CD14-positive monocyte (primary cell): Measurements from ENCODE around the gene KIF21B. TPM values are rescaled to one million over a fixed set of nuclear protein-coding genes. Genes with fewer than 3 reads are reported as not detected.
"Not testable (repeated sequence)": the region's sequence is repeated elsewhere in the genome, so short reads cannot be mapped to it uniquely, and the experiment has no call there.

Experiments used
- DNase-seq, 3 donors: peaks; one replicate each; pipeline ENCODE4 v3.0.0-alpha.2; 2011 to 2022
- H2AFZ ChIP-seq: 2 replicates; pipeline ENCODE4 v1.6.0; 2012; ENCODE audit warnings: mild to moderate bottlenecking, low read depth, low read length, inconsistent platforms; ENCODE audit not compliant: insufficient read depth, poor library complexity, severe bottlenecking
- H3K27ac ChIP-seq, 2 donors: 1 replicate in 1 of 2; 2 replicates in 1 of 2; pipeline ENCODE4 v1.5.1; 2012 to 2013; ENCODE audit warnings: low read length in 2 of 2, control low read depth in 1 of 2, inconsistent platforms in 1 of 2, low read depth in 1 of 2, mild to moderate bottlenecking in 1 of 2
- H3K27me3 ChIP-seq, 2 donors: one replicate each; pipeline versions ENCODE4 v1.6.0 to v1.6.1; 2011 to 2013; ENCODE audit warnings: low read length in 2 of 2; ENCODE audit not compliant: control insufficient read depth in 2 of 2, insufficient read depth in 2 of 2
- H3K36me3 ChIP-seq, 2 donors: replicated peaks in 1 of 2; 1 replicate in 1 of 2; 2 replicates in 1 of 2; pipeline versions ENCODE4 v1.5.1 to v1.6.1; 2012 to 2013; ENCODE audit warnings: low read length in 2 of 2, control low read depth in 1 of 2, inconsistent platforms in 1 of 2, mild to moderate bottlenecking in 1 of 2; ENCODE audit not compliant: insufficient read depth in 2 of 2, control insufficient read depth in 1 of 2
- H3K4me1 ChIP-seq, 2 donors: 1 replicate in 1 of 2; 2 replicates in 1 of 2; pipeline versions ENCODE4 v1.5.1 to v1.6.1; 2012 to 2013; ENCODE audit warnings: low read length in 2 of 2, control low read depth in 1 of 2, inconsistent platforms in 1 of 2, mild to moderate bottlenecking in 1 of 2, moderate library complexity in 1 of 2; ENCODE audit not compliant: insufficient read depth in 2 of 2, control insufficient read depth in 1 of 2
- H3K4me2 ChIP-seq: replicated peaks from 2 replicates; pipeline ENCODE3; 2012; ENCODE audit warnings: low read length, moderate library complexity, mild to moderate bottlenecking; ENCODE audit not compliant: poor library complexity, severe bottlenecking; ENCODE audit errors: extremely low read depth
- H3K4me3 ChIP-seq, 3 experiments: fragments of 200-600 bp in 1 of 3; sonication (generic) in 1 of 3; replicated peaks in 1 of 3; 1 replicate in 2 of 3; 2 replicates in 1 of 3; pipeline ENCODE4 v1.5.1; 2011 to 2013; ENCODE audit warnings: low read length in 3 of 3, mild to moderate bottlenecking in 3 of 3, control low read depth in 2 of 3, low read depth in 2 of 3, inconsistent platforms in 1 of 3, moderate library complexity in 1 of 3
- H3K79me2 ChIP-seq: 2 replicates; pipeline ENCODE4 v1.6.0; 2012; ENCODE audit warnings: mild to moderate bottlenecking, control low read depth, inconsistent platforms, low read length, moderate library complexity; ENCODE audit not compliant: insufficient read depth
- H3K9ac ChIP-seq: 2 replicates; pipeline ENCODE4 v1.6.0; 2017; ENCODE audit warnings: low read length, mild to moderate bottlenecking; ENCODE audit not compliant: insufficient read depth, poor library complexity, severe bottlenecking
- H3K9me3 ChIP-seq, 2 donors: replicated peaks in 1 of 2; 1 replicate in 1 of 2; 2 replicates in 1 of 2; pipeline versions ENCODE4 v1.5.1 to v1.6.1; 2012 to 2013; ENCODE audit warnings: low read length in 2 of 2, control low read depth in 1 of 2; ENCODE audit not compliant: control insufficient read depth in 1 of 2, insufficient read depth in 1 of 2
- H4K20me1 ChIP-seq: 2 replicates; pipeline ENCODE4 v1.6.0; 2012; ENCODE audit warnings: mild to moderate bottlenecking, low read length, control low read depth, moderate library complexity; ENCODE audit not compliant: insufficient read depth
- H3K27ac Mint-ChIP-seq, 7 donors: one replicate each; pipeline ENCODE4 v1.8.0; 2020; ENCODE audit warnings: mild to moderate bottlenecking in 7 of 7, mixed read lengths in 7 of 7, moderate library complexity in 6 of 7, inconsistent platforms in 2 of 7
- H3K27me3 Mint-ChIP-seq, 3 donors: one replicate each; pipeline ENCODE4 v1.8.0; 2021 to 2022; ENCODE audit warnings: low read depth in 3 of 3, mild to moderate bottlenecking in 3 of 3, mixed read lengths in 3 of 3, moderate library complexity in 3 of 3, inconsistent platforms in 1 of 3
- H3K36me3 Mint-ChIP-seq, 2 donors: one replicate each; pipeline ENCODE4 v1.8.0; 2020; ENCODE audit warnings: mixed read lengths in 2 of 2, inconsistent platforms in 1 of 2, mild to moderate bottlenecking in 1 of 2
- H3K4me1 Mint-ChIP-seq: one replicate; pipeline ENCODE4 v1.8.0; 2020; ENCODE audit warnings: mild to moderate bottlenecking, mixed read lengths
- H3K4me3 Mint-ChIP-seq, 2 donors: one replicate each; pipeline ENCODE4 v1.8.0; 2020; ENCODE audit warnings: mild to moderate bottlenecking in 2 of 2, mixed read lengths in 2 of 2, moderate library complexity in 1 of 2
- H3K9me3 Mint-ChIP-seq, 7 donors: one replicate each; pipeline ENCODE4 v1.8.0; 2020 to 2022; ENCODE audit warnings: mixed read lengths in 7 of 7, mild to moderate bottlenecking in 6 of 7, moderate library complexity in 6 of 7, inconsistent platforms in 2 of 7
- WGBS: methylation state at CpG from one replicate; pipeline ENCODE4 v1.1.5; 2013; ENCODE audit warnings: missing lambda C conversion rate; ENCODE audit not compliant: insufficient coverage; 5-methylcytosine and 5-hydroxymethylcytosine counted together
- intact Hi-C, 2 donors: fragments of 100-400 bp; cut with micrococcal nuclease; formaldehyde crosslinking; loops; one replicate each; pipeline versions ENCODE4 v1.15.0 to v1.15.1; 2023
- polyA plus RNA-seq, 3 donors: library from polyadenylated mRNA; depleted of rRNA in 1 of 3; unstranded in 2 of 3; stranded (reverse) in 1 of 3; fragments of 300-500 nt in 2 of 3; fragments of >200 nt in 1 of 3; fragmentation: Illumina TruSeq in 2 of 3; gene quantifications; 1 replicate in 2 of 3; 2 replicates in 1 of 3; pipeline ENCODE4 v1.2.3, GENCODE V29; 2012 to 2021
- TF ChIP-seq, protein P1 (sequence below): fragments of 200-600 bp; IDR thresholded peaks from one replicate; pipeline ENCODE4 v1.8.0; 2022; ENCODE audit warnings: antibody characterized with exemption, mild to moderate bottlenecking

Gene KIF21B
- polyA plus RNA-seq, 3 donors = 0.18 to 9.8 (median 0.30) TPM

DNA sequence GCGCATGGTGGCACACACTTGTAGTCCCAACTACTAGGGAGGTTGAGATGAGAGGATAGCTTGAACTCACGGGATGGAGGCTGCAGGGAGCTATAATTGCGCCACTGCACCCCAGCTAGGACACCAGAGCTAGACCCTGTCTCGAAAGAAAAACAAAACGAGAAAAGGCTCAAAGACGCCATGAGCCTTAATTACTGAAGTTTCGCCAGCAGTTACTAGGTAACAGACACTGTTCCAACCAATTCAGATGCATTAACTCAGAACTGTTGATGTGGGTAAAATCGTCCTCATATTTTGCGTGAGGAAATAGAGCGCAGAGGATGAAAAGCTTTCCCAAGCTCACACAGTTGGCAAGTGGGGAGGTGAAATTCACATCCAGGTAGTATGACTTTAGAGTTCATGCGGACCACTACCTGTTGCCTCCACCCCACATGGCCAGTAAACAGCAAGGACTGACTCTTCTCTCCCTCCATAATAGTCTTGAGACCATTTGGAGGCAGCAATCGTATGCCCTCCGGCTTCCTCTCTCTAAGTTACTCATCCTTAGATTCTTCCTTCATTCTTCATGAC, 88.8 kb downstream of the KIF21B start:
- Histone ChIP-seq H3K27ac (no peak overlapping the region), H3K27me3 (no peaks in the 10 kb centered on the region), H3K36me3 (no peaks in the 10 kb centered on the region), H2AFZ (no peak overlapping the region), H3K4me2 (no peak overlapping the region), H3K79me2 (no peaks in the 10 kb centered on the region), H3K4me1 (peaks cover 10 to 17% of the 10 kb centered on the region in 2 donors), H3K9ac (no peak overlapping the region), H3K4me3 (no peak overlapping the region), H4K20me1 (no peaks in the 10 kb centered on the region), H3K9me3 (peaks cover 13 to 14% of the 10 kb centered on the region in 2 donors)
- Mint-ChIP-seq H3K27ac (no peak overlapping the region), H3K4me1 (peaks cover 20% of the 10 kb centered on the region), H3K27me3 (peaks cover 0 to 1% (median 0%) of the 10 kb centered on the region in 3 donors), H3K9me3 (peaks cover 7 to 20% (median 13%) of the 10 kb centered on the region in 7 donors), H3K4me3 (no peak overlapping the region), H3K36me3 (no peaks in the 10 kb centered on the region)
- TF ChIP-seq, protein P1, sequence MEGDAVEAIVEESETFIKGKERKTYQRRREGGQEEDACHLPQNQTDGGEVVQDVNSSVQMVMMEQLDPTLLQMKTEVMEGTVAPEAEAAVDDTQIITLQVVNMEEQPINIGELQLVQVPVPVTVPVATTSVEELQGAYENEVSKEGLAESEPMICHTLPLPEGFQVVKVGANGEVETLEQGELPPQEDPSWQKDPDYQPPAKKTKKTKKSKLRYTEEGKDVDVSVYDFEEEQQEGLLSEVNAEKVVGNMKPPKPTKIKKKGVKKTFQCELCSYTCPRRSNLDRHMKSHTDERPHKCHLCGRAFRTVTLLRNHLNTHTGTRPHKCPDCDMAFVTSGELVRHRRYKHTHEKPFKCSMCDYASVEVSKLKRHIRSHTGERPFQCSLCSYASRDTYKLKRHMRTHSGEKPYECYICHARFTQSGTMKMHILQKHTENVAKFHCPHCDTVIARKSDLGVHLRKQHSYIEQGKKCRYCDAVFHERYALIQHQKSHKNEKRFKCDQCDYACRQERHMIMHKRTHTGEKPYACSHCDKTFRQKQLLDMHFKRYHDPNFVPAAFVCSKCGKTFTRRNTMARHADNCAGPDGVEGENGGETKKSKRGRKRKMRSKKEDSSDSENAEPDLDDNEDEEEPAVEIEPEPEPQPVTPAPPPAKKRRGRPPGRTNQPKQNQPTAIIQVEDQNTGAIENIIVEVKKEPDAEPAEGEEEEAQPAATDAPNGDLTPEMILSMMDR = no peak
- WGBS = 92% methylated on average over 7 of the region's 13 CpGs
- intact Hi-C loops = no loop called here
- DNase-seq = no peak

DNA sequence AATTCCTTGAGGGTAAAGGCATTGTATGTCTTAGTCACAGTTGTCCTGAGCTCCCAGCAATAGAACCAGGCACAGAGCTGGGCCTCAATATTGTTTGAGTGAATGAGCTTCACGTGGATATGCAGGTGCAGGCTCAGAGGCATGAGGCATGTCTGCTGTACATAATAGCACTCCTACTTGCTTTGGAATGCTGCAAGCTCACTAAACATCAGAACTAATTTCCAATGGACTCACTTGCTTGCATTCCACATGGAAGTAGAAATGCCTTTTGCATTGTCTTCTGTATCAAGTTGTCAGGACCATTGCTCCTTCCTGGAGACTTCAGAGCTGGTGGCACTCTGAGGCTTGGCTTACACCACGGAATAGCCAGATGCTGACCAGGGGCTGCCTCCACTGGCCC, 91.7 kb downstream of the KIF21B start:
- no peak overlapping the region for H3K4me3 ChIP-seq
- H4K20me1 ChIP-seq = no peaks in the 10 kb centered on the region
- H2AFZ ChIP-seq = no peak overlapping the region
- no peak overlapping the region for H3K27ac ChIP-seq
- Mint-ChIP-seq H3K27me3 (peaks cover 2 to 3% (median 3%) of the 10 kb centered on the region in 3 donors), H3K27ac (no peak overlapping the region), H3K9me3 (peaks cover 7 to 17% (median 12%) of the 10 kb centered on the region in 7 donors), H3K4me3 (no peak overlapping the region), H3K4me1 (peaks cover 15% of the 10 kb centered on the region), H3K36me3 (no peaks in the 10 kb centered on the region)
- 100% methylated on average over 2 of the region's 2 CpGs for WGBS
- H3K9me3 ChIP-seq = peaks cover 13 to 14% of the 10 kb centered on the region in 2 donors
- H3K36me3 ChIP-seq = no peaks in the 10 kb centered on the region
- H3K4me1 ChIP-seq = peaks cover 0 to 9% of the 10 kb centered on the region in 2 donors
- no peak overlapping the region for H3K9ac ChIP-seq
- no peak for DNase-seq
- intact Hi-C loops = no loop called here
- H3K79me2 ChIP-seq = no peaks in the 10 kb centered on the region
- H3K27me3 ChIP-seq = no peaks in the 10 kb centered on the region
- TF ChIP-seq, protein P1 = no peak
- no peak overlapping the region for H3K4me2 ChIP-seq

DNA sequence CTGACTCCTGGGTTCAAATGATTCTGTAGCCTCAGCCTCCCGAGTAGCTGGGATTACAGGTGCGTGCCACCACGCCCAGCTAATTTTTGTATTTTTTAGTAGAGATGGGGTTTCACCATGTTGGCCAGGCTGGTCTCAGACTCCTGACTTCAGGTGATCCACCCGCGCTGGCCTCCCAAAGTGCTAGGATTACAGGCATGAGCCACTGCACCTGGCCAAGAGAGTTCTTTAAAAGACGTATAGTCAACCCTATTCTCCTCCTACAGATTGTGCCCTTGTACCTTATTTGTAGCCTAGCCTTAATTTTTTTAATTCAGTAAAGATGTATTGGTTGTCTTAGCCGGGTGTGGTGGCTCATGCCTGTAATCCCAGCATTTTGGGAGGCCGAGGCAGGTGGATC, 93.2 kb downstream of the KIF21B start:
- H3K27me3 Mint-ChIP-seq, H3K79me2 ChIP-seq, intact Hi-C loops, H3K9ac ChIP-seq, H3K27me3 ChIP-seq, H4K20me1 ChIP-seq, H3K4me2 ChIP-seq, H3K27ac Mint-ChIP-seq, DNase-seq, H3K4me3 ChIP-seq, H3K4me1 ChIP-seq, H3K36me3 Mint-ChIP-seq, H3K4me3 Mint-ChIP-seq, H3K27ac ChIP-seq, H2AFZ ChIP-seq, H3K36me3 ChIP-seq: not testable (repeated sequence)
- WGBS = 100% methylated on average over 3 of the region's 8 CpGs
- H3K9me3 Mint-ChIP-seq = peaks cover 7 to 16% (median 11%) of the 10 kb centered on the region in 7 donors
- H3K4me1 Mint-ChIP-seq = peaks cover 19% of the 10 kb centered on the region
- peaks cover 13 to 14% of the 10 kb centered on the region in 2 donors for H3K9me3 ChIP-seq
